ENCODE results near the gene F12. TPM values are rescaled to one million over a fixed set of nuclear protein-coding genes. Genes with fewer than 3 reads are reported as not detected.

Gene F12
- total and polyA plus RNA-seq, 2 of the 8 experiments (the other 6 are each of a cell fraction or from before 2014, with no cell fraction given), result 6.5 to 7.8 TPM

GRCh38 chr5:177365845-177366527 is 43.4 kb downstream of the F12 start:
- 77% methylated on average over 14 of the region's 14 CpGs; no CpG with 5 or more reads in 1 of the 2 experiments for WGBS, 2 experiments (ENCODE audit: extremely low coverage in 1 of 2, insufficient coverage in 1 of 2, insufficient read length in 1 of 2, insufficient replicate concordance in 2 of 2, low coverage in 1 of 2, low lambda C conversion rate in 2 of 2, missing lambda C conversion rate in 1 of 2)
- CTCF ChIA-PET (ENCODE audit: partially characterized antibody), result interaction anchor here (0.6 to 16.9 kb wide), 13 partner anchors 12 to 301 kb away, joined by 3 to 363 read pairs (median 5); partner anchors contain the start of genes LMAN2, MXD3, PRR7 and RGS14
- Histone ChIP-seq H3K23me2 (ENCODE audit: low read depth, low read length) (peaks cover 19% of the 10 kb centered on the region; the same call in 1 of the 2 replicates), H3K4me1 (replicated peaks in 1 of 4; ENCODE audit: control insufficient read depth in 3 of 4, insufficient read depth in 4 of 4, low read length in 3 of 4) (peaks cover 8 to 36% (median 30%) of the 10 kb centered on the region in 4 experiments), H4K20me1 (replicated peaks in 1 of 2; ENCODE audit: control insufficient read depth in 1 of 2, insufficient read depth in 2 of 2, low read length in 2 of 2) (peaks cover 0 to 8% of the 10 kb centered on the region in 2 experiments), H2AFZ (ENCODE audit: low read length) (no peak overlapping the region), H2AK5ac (ENCODE audit: low read depth, low read length) (peak overlapping the region; percentile 17; the same call in 1 of the 2 replicates), H3K4me3 (ENCODE audit: extremely low read depth in 1 of 4, insufficient read depth in 2 of 4, low read depth in 3 of 4, low read length in 4 of 4) (peak overlapping the region; percentile 43 to 65 (median 52); a peak in 5 of 8 replicates), H3K9ac (replicated peaks in 1 of 4; ENCODE audit: extremely low read depth in 1 of 4, low read depth in 3 of 4, low read length in 3 of 4) (peak overlapping the region in 3 of 4 experiments; percentile 45 to 62 (median 50); a peak in 6 of 7 replicates), H3K18ac (ENCODE audit: extremely low read depth, low read length) (peak overlapping the region; percentile 95), H4K5ac (ENCODE audit: insufficient read length, low read depth, low read length) (peak overlapping the region; percentile 97), H2BK5ac (ENCODE audit: low read depth, low read length) (peak overlapping the region; percentile 95), H4K8ac (ENCODE audit: extremely low read depth, insufficient read depth, low read length) (no peak overlapping the region; the same call in 1 of the 2 replicates), H3K4ac (replicated peaks; ENCODE audit: insufficient read length, low read depth, low read length) (peak overlapping the region; percentile 99), H2BK12ac (ENCODE audit: low read depth, low read length) (peak overlapping the region; percentile 96), H2BK120ac (replicated peaks; ENCODE audit: low read depth, low read length) (peak overlapping the region; percentile 85), H3K79me2 (ENCODE audit: control insufficient read depth in 1 of 2, insufficient read depth in 2 of 2, low read length in 2 of 2) (no peaks in the 10 kb centered on the region), H3K27me3 (replicated peaks in 1 of 4; ENCODE audit: control insufficient read depth in 3 of 4, extremely low read depth in 1 of 4, insufficient read depth in 3 of 4, low read length in 3 of 4) (peaks cover 1 to 17% (median 14%) of the 10 kb centered on the region in 4 experiments; a peak in 5 of 7 replicates), H3K56ac (replicated peaks; ENCODE audit: insufficient read length, low read depth, low read length) (peak overlapping the region; percentile 74), H4K91ac (replicated peaks; ENCODE audit: insufficient read length, low read length) (peak overlapping the region; percentile 96), H3K79me1 (ENCODE audit: low read depth, low read length) (peaks cover 7% of the 10 kb centered on the region; the same call in 1 of the 2 replicates), H3K9me3 (ENCODE audit: insufficient read depth in 2 of 2, low read depth in 1 of 2, low read length in 1 of 2) (no peaks in the 10 kb centered on the region), H3K36me3 (ENCODE audit: control insufficient read depth in 2 of 4, insufficient read depth in 4 of 4, low read length in 3 of 4) (no peaks in the 10 kb centered on the region), H2BK20ac (ENCODE audit: low read length) (peak overlapping the region; percentile 86), H3K23ac (ENCODE audit: insufficient read length) (no peak overlapping the region), H3K27ac (ENCODE audit: low read depth, low read length) (peak overlapping the region; percentile 72), H3K14ac (ENCODE audit: insufficient read length) (no peak overlapping the region), H2BK15ac (ENCODE audit: low read length) (peak overlapping the region; percentile 97; the same call in 1 of the 2 replicates), H3K4me2 (ENCODE audit: insufficient read depth in 1 of 2, low read depth in 2 of 2, low read length in 2 of 2) (peak overlapping the region; percentile 80 to 86)
- POLR2A ChIA-PET (ENCODE audit: partially characterized antibody), result interaction anchor here (0.8 to 5.9 kb wide), 15 partner anchors 13 to 233 kb away, joined by 3 to 66 read pairs (median 4); partner anchors contain the start of genes GRK6, LMAN2, MXD3 and NSD1
- DNase-seq (ENCODE audit: low read depth in 1 of 2, low spot score in 2 of 2) (no peak), FAIRE-seq (no peak)
- no peak for TF ChIP-seq CREB1 (IDR thresholded peaks at IDR 0.05)
- no peak for TF ChIP-seq BRCA1 (IDR thresholded peaks at IDR 0.05; ENCODE audit: low read depth, low read length)
